ENCODE data around the gene RANBP1.

Gene RANBP1

GRCh38 chr22:20147237-20147988 lies 31.5 kb downstream of the RANBP1 start:
- no peak for FAIRE-seq

DNA sequence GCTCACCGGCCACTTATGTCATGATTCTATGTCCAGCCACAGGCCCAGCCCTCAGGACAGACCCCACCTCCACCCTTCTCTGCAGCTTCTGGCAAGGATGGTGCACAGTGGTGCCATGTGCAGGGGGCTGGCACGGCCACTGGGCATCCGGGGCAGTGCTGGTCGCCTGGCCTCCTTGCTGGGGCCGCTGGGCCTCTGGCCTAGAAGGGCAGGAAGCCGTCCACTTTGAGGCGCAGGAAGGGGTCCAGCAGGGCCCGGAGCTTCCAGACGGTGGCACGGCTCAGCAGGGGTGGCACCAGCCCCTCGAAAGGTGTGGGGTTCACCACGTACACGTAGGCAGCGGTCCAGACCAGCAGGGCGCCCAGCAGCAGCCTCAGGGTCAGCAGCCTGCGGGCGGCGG lies 32.5 kb downstream of the RANBP1 start:
- DNase-seq (ENCODE audit: insufficient read length, low spot score) (no peak), FAIRE-seq (no peak)
- no peak for TF ChIP-seq POLR2A (IDR thresholded peaks at IDR 0.05; ENCODE audit: low read depth, low read length)

More at GRCh38 chr22:20147237-20147988, 31.5 kb downstream of the RANBP1 start:
- DNase-seq (ENCODE audit: insufficient read length, low spot score) = no peak
- no peak for TF ChIP-seq POLR2A (IDR thresholded peaks at IDR 0.05; ENCODE audit: low read depth, low read length)

DNA sequence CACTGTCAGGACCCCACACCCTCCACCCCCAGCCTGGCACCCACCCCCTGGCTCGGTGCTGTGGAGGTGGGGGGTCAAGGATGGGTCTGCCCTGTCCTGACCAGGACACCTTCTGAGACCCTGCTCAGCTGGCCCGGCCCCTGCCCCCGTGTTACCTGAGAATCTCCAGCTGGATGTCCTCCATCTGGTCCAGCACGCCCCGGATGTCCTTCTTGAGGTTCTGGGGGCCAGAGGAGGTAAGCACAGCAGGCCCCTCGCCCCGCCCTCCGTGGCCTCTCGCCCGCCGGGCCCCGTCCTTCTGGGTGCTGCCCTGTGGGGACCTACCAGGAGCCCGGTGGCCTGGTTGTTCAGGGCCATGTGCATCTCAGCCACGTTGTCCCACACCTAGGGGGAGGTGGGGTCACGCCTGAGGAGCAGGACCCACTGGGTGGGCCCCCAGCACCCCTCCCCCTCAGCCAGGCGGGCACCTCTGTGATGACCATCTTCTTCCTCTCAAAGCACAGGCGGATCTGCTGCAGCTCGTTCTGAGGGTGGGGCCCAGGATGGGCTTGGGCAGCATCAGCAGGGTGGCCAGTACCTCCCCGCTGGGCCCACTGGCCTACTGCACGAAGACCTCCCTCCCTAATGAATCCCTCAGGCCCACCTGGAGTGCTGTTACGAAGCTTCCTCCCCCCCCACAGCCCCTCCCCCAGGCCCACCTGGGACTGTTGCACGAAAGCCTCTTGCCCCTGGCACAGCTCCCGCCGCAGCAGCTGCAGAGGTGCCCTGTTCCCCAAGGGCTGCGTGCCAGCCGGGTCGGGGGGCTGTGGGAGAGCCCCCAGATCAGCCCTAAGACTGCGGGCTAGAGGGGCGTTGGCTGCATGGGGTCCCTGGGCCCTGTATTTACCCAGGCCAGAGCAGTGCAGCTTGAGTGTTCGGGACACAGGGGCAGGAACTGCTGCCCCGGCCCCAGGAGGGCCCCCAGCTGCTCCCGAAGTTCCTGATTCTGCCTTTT lies 33.6 kb downstream of the RANBP1 start:
- no peak for DNase-seq (ENCODE audit: insufficient read length, low spot score)
- TF ChIP-seq POLR2A (IDR thresholded peaks at IDR 0.05; ENCODE audit: low read depth, low read length) = no peak
- no peak for FAIRE-seq

DNA sequence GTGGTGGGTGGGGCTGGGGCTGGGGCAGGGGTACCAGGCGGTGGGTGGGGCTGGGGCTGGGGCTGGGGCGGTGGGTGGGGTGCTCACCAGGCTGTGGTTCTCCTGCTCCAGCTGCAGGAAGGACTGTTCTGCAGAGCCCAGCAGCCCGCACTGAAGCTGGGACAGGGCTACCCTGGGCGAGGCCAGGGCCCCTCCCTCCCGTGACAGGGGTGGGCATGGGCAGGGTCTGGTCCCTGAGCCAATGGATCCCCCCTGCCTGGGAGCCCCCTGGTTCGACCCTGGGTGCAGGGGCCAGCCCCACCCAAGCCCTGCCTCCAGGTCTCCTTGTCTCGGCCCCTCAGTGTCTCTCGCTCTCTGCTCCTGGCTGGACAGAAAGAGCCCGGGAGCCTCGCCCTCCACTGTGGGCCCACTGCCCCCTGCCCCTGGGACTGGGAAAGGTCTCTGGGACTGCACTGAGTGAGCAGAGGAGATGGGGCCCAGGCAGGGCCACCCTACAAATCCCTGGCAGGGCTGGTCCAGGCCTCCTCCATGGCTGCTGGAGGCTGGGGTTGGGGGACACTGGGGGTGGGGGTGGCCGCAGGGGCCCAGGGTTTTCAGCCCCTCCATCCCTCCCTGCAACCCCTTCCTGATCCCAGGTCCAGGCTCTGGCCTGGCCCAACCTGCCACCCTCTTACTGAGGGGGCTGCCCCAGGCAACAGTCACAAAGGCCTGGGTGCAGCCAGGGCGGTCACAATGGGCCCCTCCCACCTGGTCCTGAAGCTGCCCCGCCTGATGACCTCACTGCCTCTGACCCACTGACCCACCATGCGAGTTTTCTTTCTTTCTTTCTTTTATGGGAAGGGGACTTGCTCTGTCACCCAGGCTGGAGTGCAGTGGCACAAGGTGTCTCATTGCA lies 34.7 kb downstream of the RANBP1 start, which contains the start of gene CCDC188:
Gene CCDC188 (minus strand): TSS at position 675 of the 895 bp plus-strand sequence. CDS start 69 bp downstream, at position 606.
- DNase-seq (ENCODE audit: insufficient read length, low spot score) (no peak), FAIRE-seq (no peak)
- TF ChIP-seq POLR2A (IDR thresholded peaks at IDR 0.05; ENCODE audit: low read depth, low read length) = no peak

DNA sequence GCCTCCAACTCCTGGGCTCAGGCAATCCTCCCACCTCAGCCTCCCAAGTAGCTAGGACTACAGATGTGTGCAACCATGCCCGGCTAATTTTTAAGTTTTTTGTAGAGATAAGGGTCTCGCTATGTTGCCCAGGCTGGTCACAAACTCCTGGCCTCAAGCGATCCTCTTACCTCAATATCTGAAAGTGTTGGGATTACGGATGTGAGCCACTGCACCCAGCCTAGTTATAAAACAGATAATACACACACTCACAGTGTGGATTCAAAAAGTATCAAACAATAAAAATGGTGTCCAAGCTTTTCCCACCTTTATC lies 35.3 kb downstream of the RANBP1 start:
- FAIRE-seq (no peak), DNase-seq (ENCODE audit: insufficient read length, low spot score) (no peak)
- TF ChIP-seq POLR2A (IDR thresholded peaks at IDR 0.05; ENCODE audit: low read depth, low read length) = no peak

DNA sequence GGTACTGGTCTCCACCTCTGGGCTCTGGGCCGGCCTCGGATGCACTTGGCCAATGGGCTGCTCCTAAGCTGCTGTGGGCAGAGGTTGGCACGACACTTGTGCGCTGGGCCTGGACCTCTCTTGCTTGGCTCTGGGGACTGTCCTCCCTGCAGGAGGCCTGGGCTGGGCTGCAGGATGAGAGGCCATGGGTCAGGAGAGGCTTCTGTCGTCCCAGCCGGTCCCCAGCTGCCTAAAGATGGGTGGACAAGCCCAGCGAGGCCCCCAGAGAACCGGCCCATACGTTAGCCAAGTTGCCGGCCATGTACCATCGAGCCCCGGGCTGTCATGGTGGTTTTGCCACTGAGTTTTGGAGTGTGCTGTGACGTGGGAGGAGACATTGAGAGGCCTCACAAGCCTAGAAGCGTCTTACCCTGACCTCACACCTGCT lies 36.6 kb downstream of the RANBP1 start:
- FAIRE-seq (no peak), DNase-seq (ENCODE audit: insufficient read length, low spot score) (no peak)
- no peak for TF ChIP-seq POLR2A (IDR thresholded peaks at IDR 0.05; ENCODE audit: low read depth, low read length)

GRCh38 chr22:20153945-20154344 lies 38.0 kb downstream of the RANBP1 start:
- DNase-seq (ENCODE audit: insufficient read length, low spot score) (no peak), FAIRE-seq (no peak)
- no peak for TF ChIP-seq POLR2A (IDR thresholded peaks at IDR 0.05; ENCODE audit: low read depth, low read length)

GRCh38 chr22:20154602-20155187 lies 38.8 kb downstream of the RANBP1 start:
- FAIRE-seq (no peak), DNase-seq (ENCODE audit: insufficient read length, low spot score) (no peak)
- no peak for TF ChIP-seq POLR2A (IDR thresholded peaks at IDR 0.05; ENCODE audit: low read depth, low read length)

- no peak for FAIRE-seq
- TF ChIP-seq POLR2A (IDR thresholded peaks at IDR 0.05; ENCODE audit: low read depth, low read length) = no peak
- peak; percentile 81 for DNase-seq (ENCODE audit: insufficient read length, low spot score)
These were observed 39.6 kb downstream of the RANBP1 start for GRCh38 chr22:20155330-20156041.

DNA sequence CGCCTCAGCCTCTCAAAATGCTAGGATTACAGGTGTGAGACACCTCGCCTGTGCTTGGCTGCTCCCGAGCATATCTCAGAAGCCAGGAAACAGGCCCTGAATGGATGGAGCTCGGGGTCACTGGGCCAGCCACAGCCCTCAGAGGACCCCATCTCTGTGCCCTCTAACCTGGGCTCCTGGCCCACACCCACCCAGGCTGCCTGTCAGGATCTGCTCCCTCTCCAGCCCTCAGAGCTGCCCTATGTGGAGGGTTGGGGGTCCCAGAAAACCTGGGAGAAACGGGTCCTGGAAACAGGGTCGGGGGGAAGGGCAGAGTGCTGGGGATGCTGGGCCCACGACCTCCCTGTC lies 40.1 kb downstream of the RANBP1 start:
- DNase-seq (ENCODE audit: insufficient read length, low spot score) (no peak), FAIRE-seq (no peak)
- TF ChIP-seq POLR2A (IDR thresholded peaks at IDR 0.05; ENCODE audit: low read depth, low read length) = no peak

DNA sequence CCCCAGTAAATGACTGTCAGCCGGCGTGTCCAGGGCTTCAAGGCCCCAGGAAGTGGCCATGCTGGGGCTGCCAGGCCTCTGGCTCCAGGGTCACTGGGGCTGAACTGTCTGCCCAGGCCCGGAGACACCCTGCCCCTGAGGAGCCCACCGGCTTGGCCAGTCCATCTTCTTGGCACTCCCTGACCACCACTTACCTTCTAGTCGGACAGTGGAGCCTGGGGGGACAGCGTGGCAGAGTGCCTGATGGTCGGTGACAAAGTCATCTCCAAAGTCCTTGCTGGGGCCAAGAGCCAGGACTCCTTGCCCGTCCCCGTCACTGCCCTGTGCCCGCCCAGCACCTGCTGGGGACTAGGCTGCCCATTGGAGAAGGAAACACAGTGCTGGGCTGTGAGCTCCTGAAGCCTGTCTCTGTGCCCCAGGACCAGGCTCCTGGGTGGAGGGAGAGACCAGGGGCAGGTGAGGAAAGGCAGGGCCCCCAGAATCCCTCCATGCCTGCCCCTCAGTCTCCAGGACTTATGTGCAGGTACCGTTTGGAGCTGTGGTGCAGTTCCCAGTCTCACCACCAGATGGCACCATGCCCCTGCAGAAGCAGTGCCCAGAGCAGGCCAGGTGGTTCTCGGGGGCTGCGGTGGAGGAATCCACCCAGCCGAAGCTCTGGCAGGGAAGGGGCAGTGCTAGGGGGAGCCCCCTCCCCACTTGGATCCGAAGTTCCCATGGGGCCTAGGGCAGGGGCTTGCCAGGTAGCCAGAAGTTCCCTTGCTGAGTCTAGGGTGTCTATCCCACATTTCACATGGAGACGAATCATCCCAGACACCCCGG lies 40.9 kb downstream of the RANBP1 start:
- TF ChIP-seq POLR2A (IDR thresholded peaks at IDR 0.05; ENCODE audit: low read depth, low read length) = no peak
- DNase-seq (ENCODE audit: insufficient read length, low spot score) = peak; percentile 55
- no peak for FAIRE-seq
